Measurements from ENCODE around the gene ADPRM.

Gene ADPRM

GRCh38 chr17:10666906-10667305, 30.5 kb upstream of the ADPRM start:
- CTCF ChIA-PET = no interaction called here
- TF ChIP-seq CTCF (conservative IDR thresholded peaks at IDR 0.05; ENCODE audit: low read depth) = no peak
- POLR2A ChIA-PET (ENCODE audit: low non-redundant PET) = no interaction called here
- no peak overlapping the region for H3K27ac ChIP-seq
- no peak for DNase-seq (ENCODE audit: low spot score)

GRCh38 chr17:10668775-10669174, 28.6 kb upstream of the ADPRM start:
- CTCF ChIA-PET = no interaction called here

GRCh38 chr17:10673312-10673711, 24.1 kb upstream of the ADPRM start:
- no peak for DNase-seq (ENCODE audit: low spot score)
- POLR2A ChIA-PET (ENCODE audit: low non-redundant PET) = no interaction called here
- CTCF ChIA-PET = no interaction called here
- H3K27ac ChIP-seq = no peak overlapping the region
- no peak for TF ChIP-seq CTCF (conservative IDR thresholded peaks at IDR 0.05; ENCODE audit: low read depth)

More at GRCh38 chr17:10668775-10669174, 28.6 kb upstream of the ADPRM start:
- POLR2A ChIA-PET (ENCODE audit: low non-redundant PET) = no interaction called here
- no peak for TF ChIP-seq CTCF (conservative IDR thresholded peaks at IDR 0.05; ENCODE audit: low read depth)
- H3K27ac ChIP-seq = no peak overlapping the region
- peak; percentile 39 for DNase-seq (ENCODE audit: low spot score)

- DNase-seq (ENCODE audit: low spot score) = no peak
- ChIA-PET POLR2A (ENCODE audit: low non-redundant PET) (no interaction called here), CTCF (interaction anchor here (0.8 kb wide), 1 partner anchor 58 kb away, joined by 3 read pairs; no protein-coding TSS in a partner anchor)
- TF ChIP-seq CTCF (conservative IDR thresholded peaks at IDR 0.05; ENCODE audit: low read depth) = no peak
- H3K27ac ChIP-seq = no peak overlapping the region
Observed at GRCh38 chr17:10674704-10675103, 22.7 kb upstream of the ADPRM start.

GRCh38 chr17:10681866-10682446, 15.4 kb upstream of the ADPRM start:
- POLR2A ChIA-PET (ENCODE audit: low non-redundant PET) = no interaction called here
- no peak for DNase-seq (ENCODE audit: low spot score)
- no peak for TF ChIP-seq CTCF (conservative IDR thresholded peaks at IDR 0.05; ENCODE audit: low read depth)
- no peak overlapping the region for H3K27ac ChIP-seq
- CTCF ChIA-PET = no interaction called here

- ChIA-PET POLR2A (ENCODE audit: low non-redundant PET) (no interaction called here), CTCF (interaction anchor here (0.7 kb wide), 1 partner anchor 65 kb away, joined by 3 read pairs; no protein-coding TSS in a partner anchor)
- 0 out of 2 replicates have a peak, but pooled peaks have one; percentile 12 for TF ChIP-seq CTCF (conservative IDR thresholded peaks at IDR 0.05; ENCODE audit: low read depth)
- peak; percentile 6 for DNase-seq (ENCODE audit: low spot score)
- H3K27ac ChIP-seq = no peak overlapping the region
Observed at GRCh38 chr17:10683853-10684252, 13.5 kb upstream of the ADPRM start.
